ENCODE results near the gene GIT2. TPM values are rescaled to one million over a fixed set of nuclear protein-coding genes. Genes with fewer than 3 reads are reported as not detected.

Gene GIT2
- total and polyA plus RNA-seq, 8 donors: 16.5 to 38.8 (median 30.0) TPM

- Histone ChIP-seq H3K9me3 (no peaks in the 10 kb centered on the region), H3K27me3 (no peaks in the 10 kb centered on the region), H3K4me3 (no peak overlapping the region), H3K36me3 (peaks cover 0 to 9% (median 3%) of the 10 kb centered on the region in 3 donors), H3K4me1 (peaks cover 44 to 59% (median 53%) of the 10 kb centered on the region in 3 donors), H3K27ac (peak overlapping the region in 2 of 4 donors; percentile 48 to 59)
- TF ChIP-seq, protein P1, sequence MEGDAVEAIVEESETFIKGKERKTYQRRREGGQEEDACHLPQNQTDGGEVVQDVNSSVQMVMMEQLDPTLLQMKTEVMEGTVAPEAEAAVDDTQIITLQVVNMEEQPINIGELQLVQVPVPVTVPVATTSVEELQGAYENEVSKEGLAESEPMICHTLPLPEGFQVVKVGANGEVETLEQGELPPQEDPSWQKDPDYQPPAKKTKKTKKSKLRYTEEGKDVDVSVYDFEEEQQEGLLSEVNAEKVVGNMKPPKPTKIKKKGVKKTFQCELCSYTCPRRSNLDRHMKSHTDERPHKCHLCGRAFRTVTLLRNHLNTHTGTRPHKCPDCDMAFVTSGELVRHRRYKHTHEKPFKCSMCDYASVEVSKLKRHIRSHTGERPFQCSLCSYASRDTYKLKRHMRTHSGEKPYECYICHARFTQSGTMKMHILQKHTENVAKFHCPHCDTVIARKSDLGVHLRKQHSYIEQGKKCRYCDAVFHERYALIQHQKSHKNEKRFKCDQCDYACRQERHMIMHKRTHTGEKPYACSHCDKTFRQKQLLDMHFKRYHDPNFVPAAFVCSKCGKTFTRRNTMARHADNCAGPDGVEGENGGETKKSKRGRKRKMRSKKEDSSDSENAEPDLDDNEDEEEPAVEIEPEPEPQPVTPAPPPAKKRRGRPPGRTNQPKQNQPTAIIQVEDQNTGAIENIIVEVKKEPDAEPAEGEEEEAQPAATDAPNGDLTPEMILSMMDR (IDR thresholded peaks at IDR 0.05): no peak
- intact Hi-C loops (cut with DNase I): loop anchor here in 1 of 3 donors (10.0 kb wide), 1 partner anchor 48 kb away; the partner anchor contains the start of genes ANKRD13A and GIT2
- ATAC-seq (no peak), DNase-seq (no peak), FAIRE-seq (no peak)
- 92 to 93% methylated on average over 9 of the region's 9 CpGs for WGBS, 2 donors
Observed at GRCh38 chr12:109946913-109947312, 49.3 kb downstream of the GIT2 start.

- intact Hi-C loops (cut with DNase I): loop anchor here in 1 of 3 donors (10.0 kb wide), 1 partner anchor 48 kb away; the partner anchor contains the start of genes ANKRD13A and GIT2
- TF ChIP-seq, protein P1 (IDR thresholded peaks at IDR 0.05): no peak
- DNase-seq: peak in 3 of 6 donors; percentile 38 to 57 (median 57)
- no peak for FAIRE-seq
- H3K36me3 ChIP-seq: peaks cover 0 to 9% (median 3%) of the 10 kb centered on the region in 3 donors
- H3K9me3 ChIP-seq: no peaks in the 10 kb centered on the region
- H3K4me3 ChIP-seq: no peak overlapping the region
- ATAC-seq: peak in 3 of 4 donors; percentile 36 to 63 (median 61)
- WGBS, 2 donors: 29 to 31% methylated on average over 5 of the region's 5 CpGs
- H3K27me3 ChIP-seq: no peaks in the 10 kb centered on the region
- H3K27ac ChIP-seq: peak overlapping the region in 2 of 4 donors; percentile 48 to 59
- peaks cover 44 to 56% (median 52%) of the 10 kb centered on the region in 3 donors for H3K4me1 ChIP-seq
Observed at GRCh38 chr12:109946505-109946904, 49.7 kb downstream of the GIT2 start.

GRCh38 chr12:109944561-109945359, 51.4 kb downstream of the GIT2 start:
- TF ChIP-seq, protein P1 (IDR thresholded peaks at IDR 0.05): no peak
- H3K36me3 ChIP-seq: peaks cover 0 to 5% (median 0%) of the 10 kb centered on the region in 3 donors
- H3K9me3 ChIP-seq: no peaks in the 10 kb centered on the region
- intact Hi-C loops (cut with DNase I): loop anchor here in 1 of 3 donors (10.0 kb wide), 1 partner anchor 50 kb away; the partner anchor contains the start of genes ANKRD13A and GIT2
- peaks cover 27 to 39% (median 34%) of the 10 kb centered on the region in 3 donors for H3K4me1 ChIP-seq
- FAIRE-seq (no peak), DNase-seq (no peak), ATAC-seq (no peak)
- H3K4me3 ChIP-seq: no peak overlapping the region
- no peak overlapping the region for H3K27ac ChIP-seq
- H3K27me3 ChIP-seq: no peaks in the 10 kb centered on the region
- WGBS, 2 donors: 61 to 77% methylated on average over 17 of the region's 17 CpGs

- TF ChIP-seq, protein P1 (IDR thresholded peaks at IDR 0.05): no peak
- Histone ChIP-seq H3K27ac (no peak overlapping the region), H3K36me3 (peaks cover 0 to 7% (median 0%) of the 10 kb centered on the region in 3 donors), H3K4me3 (no peak overlapping the region), H3K27me3 (no peaks in the 10 kb centered on the region), H3K9me3 (no peaks in the 10 kb centered on the region), H3K4me1 (peaks cover 26 to 29% (median 29%) of the 10 kb centered on the region in 3 donors)
- ATAC-seq (no peak), FAIRE-seq (no peak), DNase-seq (no peak)
- intact Hi-C loops (cut with DNase I): loop anchor here in 1 of 3 donors (10.0 kb wide), 1 partner anchor 51 kb away; the partner anchor contains the start of genes ANKRD13A and GIT2
- whole genome bisulfite sequencing, 2 donors: 88 to 92% methylated on average over 7 of the region's 7 CpGs
Observed at GRCh38 chr12:109943811-109944210, 52.4 kb downstream of the GIT2 start.

All from pancreas (tissue), 10 donors.